ENCODE data around the gene WDFY3.
"Not testable (repeated sequence)": the region's sequence is repeated elsewhere in the genome, so short reads cannot be mapped to it uniquely, and the experiment has no call there.

The WDFY3 gene

GRCh38 chr4:84826681-84827080, 139.8 kb downstream of the WDFY3 start:
- no peak for DNase-seq (ENCODE audit: low read depth)
- TF ChIP-seq CTCF (conservative IDR thresholded peaks at IDR 0.05; ENCODE audit: low read length), result no peak
- H3K4me3 ChIP-seq (ENCODE audit: low read length), result no peak overlapping the region

GRCh38 chr4:84825701-84826341, 140.7 kb downstream of the WDFY3 start:
- no peak for DNase-seq (ENCODE audit: low read depth)
- H3K4me3 ChIP-seq (ENCODE audit: low read length), result no peak overlapping the region
- no peak for TF ChIP-seq CTCF (conservative IDR thresholded peaks at IDR 0.05; ENCODE audit: low read length)

GRCh38 chr4:84821064-84821463, 145.4 kb downstream of the WDFY3 start:
- no peak for TF ChIP-seq CTCF (conservative IDR thresholded peaks at IDR 0.05; ENCODE audit: low read length)
- DNase-seq (ENCODE audit: low read depth), result no peak
- H3K4me3 ChIP-seq (ENCODE audit: low read length), result no peak overlapping the region

GRCh38 chr4:84814094-84814750, 152.3 kb downstream of the WDFY3 start:
- no peak overlapping the region for H3K4me3 ChIP-seq (ENCODE audit: low read length)
- no peak for TF ChIP-seq CTCF (conservative IDR thresholded peaks at IDR 0.05; ENCODE audit: low read length)

GRCh38 chr4:84809946-84810345, 156.5 kb downstream of the WDFY3 start:
- no peak for TF ChIP-seq CTCF (conservative IDR thresholded peaks at IDR 0.05; ENCODE audit: low read length)

More at GRCh38 chr4:84814094-84814750, 152.3 kb downstream of the WDFY3 start:
- peak; percentile 84 for DNase-seq (ENCODE audit: low read depth)

GRCh38 chr4:84808332-84808731, 158.2 kb downstream of the WDFY3 start:
- DNase-seq (ENCODE audit: low read depth), result no peak

More at GRCh38 chr4:84809946-84810345, 156.5 kb downstream of the WDFY3 start:
- no peak for DNase-seq (ENCODE audit: low read depth)
- H3K4me3 ChIP-seq (ENCODE audit: low read length), result no peak overlapping the region

GRCh38 chr4:84806541-84806940, 159.9 kb downstream of the WDFY3 start:
- not testable (repeated sequence) for DNase-seq (ENCODE audit: low read depth); H3K4me3 ChIP-seq (ENCODE audit: low read length)

More at GRCh38 chr4:84808332-84808731, 158.2 kb downstream of the WDFY3 start:
- TF ChIP-seq CTCF (conservative IDR thresholded peaks at IDR 0.05; ENCODE audit: low read length), result no peak
- no peak overlapping the region for H3K4me3 ChIP-seq (ENCODE audit: low read length)

All from AG10803 (cell line).